DND-41 (cell line): Measurements from ENCODE around the gene GAGE10.

Experiments used
- ATAC-seq: fragments of 200-7000 bp; cut with Tn5 transposase; 3 replicates; pipeline ENCODE4 v1.9.1; 2021; ENCODE audit warnings: low read depth; ENCODE audit not compliant: insufficient read depth
- DNase-seq: peaks from one replicate; pipeline ENCODE4 v3.0.0-alpha.2; 2020
- H2AFZ ChIP-seq: 2 replicates; pipeline ENCODE4 v1.6.0; 2012; ENCODE audit warnings: low read depth, low read length
- H3K27ac ChIP-seq: 2 replicates; pipeline ENCODE4 v1.5.1; 2012; ENCODE audit warnings: low read length, inconsistent platforms
- H3K27me3 ChIP-seq: fragments of 200-600 bp; sonication (generic); 2 replicates; pipeline ENCODE4 v1.6.0; 2012; ENCODE audit warnings: low read length, mild to moderate bottlenecking, inconsistent platforms; ENCODE audit not compliant: insufficient read depth, poor library complexity
- H3K36me3 ChIP-seq: 2 replicates; pipeline ENCODE4 v1.5.1; 2012; ENCODE audit warnings: low read length, inconsistent platforms; ENCODE audit not compliant: insufficient read depth
- H3K4me1 ChIP-seq: 2 replicates; pipeline ENCODE4 v1.5.1; 2012; ENCODE audit warnings: mild to moderate bottlenecking, low read length; ENCODE audit not compliant: insufficient read depth
- H3K4me2 ChIP-seq: 2 replicates; pipeline ENCODE4 v1.6.0; 2012; ENCODE audit warnings: mild to moderate bottlenecking, moderate library complexity, low read length, inconsistent platforms; ENCODE audit not compliant: insufficient read depth
- H3K4me3 ChIP-seq, 2 experiments: fragments of 200-600 bp in 1 of 2; shearing (Covaris generic) in 1 of 2; 2 replicates each; pipeline ENCODE4 v1.5.1; 2012 to 2016; ENCODE audit warnings: inconsistent platforms in 2 of 2, low read length in 2 of 2, mild to moderate bottlenecking in 2 of 2, low read depth in 1 of 2, moderate library complexity in 1 of 2
- H3K79me2 ChIP-seq: 2 replicates; pipeline ENCODE4 v1.6.0; 2012; ENCODE audit warnings: low read length, inconsistent platforms; ENCODE audit not compliant: insufficient read depth
- H3K9ac ChIP-seq: 2 replicates; pipeline ENCODE4 v1.6.0; 2012; ENCODE audit warnings: low read depth, mild to moderate bottlenecking, inconsistent platforms, low read length, moderate library complexity
- H3K9me3 ChIP-seq: 2 replicates; pipeline ENCODE4 v1.5.1; 2012; ENCODE audit warnings: low read length, moderate library complexity, mild to moderate bottlenecking, inconsistent platforms; ENCODE audit not compliant: insufficient read depth, severe bottlenecking
- H4K20me1 ChIP-seq: 2 replicates; pipeline ENCODE4 v1.6.0; 2012; ENCODE audit warnings: low read length; ENCODE audit not compliant: insufficient read depth
- CTCF ChIP-seq: IDR thresholded peaks from 2 replicates; pipeline ENCODE4 v1.5.1; 2012; ENCODE audit warnings: borderline replicate concordance, low read length, moderate library complexity, mild to moderate bottlenecking; ENCODE audit not compliant: poor library complexity, severe bottlenecking; ENCODE audit errors: extremely low read depth
- EZH2 ChIP-seq: IDR thresholded peaks from 3 replicates; pipeline ENCODE4 v1.6.1; 2012; ENCODE audit warnings: borderline replicate concordance, low read depth, mild to moderate bottlenecking, moderate library complexity, low read length, inconsistent platforms; ENCODE audit not compliant: severe bottlenecking

The GAGE10 gene

GRCh38 chrX:49287665-49288064 is 15.8 kb upstream of the GAGE10 start:
- Histone ChIP-seq H3K4me3 (no peak overlapping the region), H3K4me2 (no peak overlapping the region), H3K9me3 (no peaks in the 10 kb centered on the region), H3K79me2 (no peaks in the 10 kb centered on the region), H3K4me1 (no peaks in the 10 kb centered on the region), H2AFZ (no peak overlapping the region), H3K27me3 (no peaks in the 10 kb centered on the region), H3K27ac (no peak overlapping the region), H3K9ac (no peak overlapping the region), H3K36me3 (no peaks in the 10 kb centered on the region), H4K20me1 (no peaks in the 10 kb centered on the region)
- DNase-seq (no peak), ATAC-seq (no peak)
- no peak for TF ChIP-seq EZH2

DNA sequence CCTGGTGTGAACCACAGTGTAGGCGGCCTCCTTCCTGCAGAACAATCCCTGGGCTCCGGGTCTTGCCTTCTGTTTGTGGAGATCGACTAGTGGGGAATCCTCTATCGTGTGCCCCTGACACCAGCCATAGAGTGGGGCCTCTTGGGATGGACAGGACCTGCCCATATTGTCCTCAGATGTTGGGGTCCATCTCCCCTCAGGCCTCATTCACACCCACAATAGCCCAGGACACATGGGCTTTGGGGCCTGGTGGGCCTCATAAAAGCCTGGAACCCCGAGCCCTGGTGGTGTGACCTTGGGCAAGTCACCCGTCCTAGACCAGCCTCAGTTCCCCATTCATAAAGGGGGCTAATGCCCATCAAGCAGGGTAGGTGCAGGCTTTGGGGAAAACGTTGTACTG is 13.2 kb upstream of the GAGE10 start:
- TF ChIP-seq CTCF (no peak), EZH2 (no peak)
- no peaks in the 10 kb centered on the region for H3K9me3 ChIP-seq
- no peak overlapping the region for H3K4me2 ChIP-seq
- H2AFZ ChIP-seq, result no peak overlapping the region
- ATAC-seq (no peak), DNase-seq (no peak)
- H3K27me3 ChIP-seq, result no peaks in the 10 kb centered on the region
- H3K36me3 ChIP-seq, result no peaks in the 10 kb centered on the region
- no peak overlapping the region for H3K27ac ChIP-seq
- H3K79me2 ChIP-seq, result no peaks in the 10 kb centered on the region
- no peaks in the 10 kb centered on the region for H3K4me1 ChIP-seq
- H4K20me1 ChIP-seq, result no peaks in the 10 kb centered on the region
- no peak overlapping the region for H3K4me3 ChIP-seq
- H3K9ac ChIP-seq, result no peak overlapping the region

GRCh38 chrX:49291615-49292337 is 11.7 kb upstream of the GAGE10 start:
- H3K79me2 ChIP-seq, result no peaks in the 10 kb centered on the region
- H2AFZ ChIP-seq, result peak overlapping the region; percentile 26; the same call in 1 of the 2 replicates
- H3K9ac ChIP-seq, result no peak overlapping the region
- no peaks in the 10 kb centered on the region for H3K4me1 ChIP-seq
- no peaks in the 10 kb centered on the region for H3K27me3 ChIP-seq
- ATAC-seq (peak; percentile 90), DNase-seq (peak; percentile 68)
- no peak overlapping the region for H3K4me2 ChIP-seq
- H3K27ac ChIP-seq, result no peak overlapping the region
- no peaks in the 10 kb centered on the region for H4K20me1 ChIP-seq
- H3K9me3 ChIP-seq, result no peaks in the 10 kb centered on the region
- peak; percentile 85 for TF ChIP-seq CTCF
- TF ChIP-seq EZH2, result no peak
- no peaks in the 10 kb centered on the region for H3K36me3 ChIP-seq
- H3K4me3 ChIP-seq, result no peak overlapping the region

GRCh38 chrX:49292400-49293362 is 10.8 kb upstream of the GAGE10 start:
- no peak overlapping the region for H3K27ac ChIP-seq
- H3K9ac ChIP-seq, result no peak overlapping the region
- no peak overlapping the region for H2AFZ ChIP-seq

More at GRCh38 chrX:49292400-49293362, 10.8 kb upstream of the GAGE10 start:
- ATAC-seq, result no peak
- Histone ChIP-seq H4K20me1 (no peaks in the 10 kb centered on the region), H3K27me3 (no peaks in the 10 kb centered on the region), H3K36me3 (no peaks in the 10 kb centered on the region), H3K79me2 (no peaks in the 10 kb centered on the region), H3K4me3 (no peak overlapping the region), H3K9me3 (no peaks in the 10 kb centered on the region), H3K4me1 (no peaks in the 10 kb centered on the region), H3K4me2 (no peak overlapping the region)
- DNase-seq, result no peak
- TF ChIP-seq CTCF (no peak), EZH2 (no peak)
